ENCODE results near the gene RNF8.

Gene RNF8

GRCh38 chr6:37382994-37383765, 29.4 kb downstream of the RNF8 start:
- CTCF ChIA-PET, result interaction anchor here (0.6 to 4.4 kb wide), 7 partner anchors 12 to 309 kb away, joined by 3 to 37 read pairs (median 8); no protein-coding TSS in a partner anchor
- POLR2A ChIA-PET, result no interaction called here
- H3K4me3 ChIP-seq (ENCODE audit: low read depth, low read length), result no peak overlapping the region
- no peak for DNase-seq (ENCODE audit: low read depth, low spot score)
- peak; percentile 9 for TF ChIP-seq CTCF (IDR thresholded peaks at IDR 0.05; ENCODE audit: insufficient read depth, low read length, missing control alignments)

- no peak for TF ChIP-seq CTCF (IDR thresholded peaks at IDR 0.05; ENCODE audit: insufficient read depth, low read length, missing control alignments)
- H3K4me3 ChIP-seq (ENCODE audit: low read depth, low read length), result no peak overlapping the region
- CTCF ChIA-PET, result interaction anchor here (1.2 kb wide), 1 partner anchor 317 kb away, joined by 3 read pairs; no protein-coding TSS in a partner anchor
- DNase-seq (ENCODE audit: low read depth, low spot score), result no peak
- POLR2A ChIA-PET, result no interaction called here
These were observed 34.8 kb downstream of the RNF8 start for GRCh38 chr6:37388578-37388977.

GRCh38 chr6:37389857-37390256, 36.1 kb downstream of the RNF8 start:
- ChIA-PET POLR2A (no interaction called here), CTCF (no interaction called here)
- no peak overlapping the region for H3K4me3 ChIP-seq (ENCODE audit: low read depth, low read length)
- no peak for TF ChIP-seq CTCF (IDR thresholded peaks at IDR 0.05; ENCODE audit: insufficient read depth, low read length, missing control alignments)
- DNase-seq (ENCODE audit: low read depth, low spot score), result no peak

- CTCF ChIA-PET, result no interaction called here
- DNase-seq (ENCODE audit: low read depth, low spot score), result no peak
- no peak for TF ChIP-seq CTCF (IDR thresholded peaks at IDR 0.05; ENCODE audit: insufficient read depth, low read length, missing control alignments)
- POLR2A ChIA-PET, result no interaction called here
- H3K4me3 ChIP-seq (ENCODE audit: low read depth, low read length), result no peak overlapping the region
These were observed 37.3 kb downstream of the RNF8 start for GRCh38 chr6:37391120-37391519.

- DNase-seq (ENCODE audit: low read depth, low spot score), result no peak
- no peak overlapping the region for H3K4me3 ChIP-seq (ENCODE audit: low read depth, low read length)
- ChIA-PET POLR2A (no interaction called here), CTCF (interaction anchor here (1.3 to 1.5 kb wide), 2 partner anchors 11 to 21 kb away, joined by 3 to 5 read pairs; no protein-coding TSS in a partner anchor)
- no peak for TF ChIP-seq CTCF (IDR thresholded peaks at IDR 0.05; ENCODE audit: insufficient read depth, low read length, missing control alignments)
These were observed 39.0 kb downstream of the RNF8 start for GRCh38 chr6:37392821-37393220.

- ChIA-PET CTCF (interaction anchor here (0.5 to 1.5 kb wide), 4 partner anchors 11 to 68 kb away, joined by 3 to 5 read pairs (median 4); no protein-coding TSS in a partner anchor), POLR2A (no interaction called here)
- no peak overlapping the region for H3K4me3 ChIP-seq (ENCODE audit: low read depth, low read length)
- TF ChIP-seq CTCF (IDR thresholded peaks at IDR 0.05; ENCODE audit: insufficient read depth, low read length, missing control alignments), result no peak
- DNase-seq (ENCODE audit: low read depth, low spot score), result no peak
These were observed 39.7 kb downstream of the RNF8 start for GRCh38 chr6:37393381-37393929.
